Kidney (tissue), 14 donors: ENCODE data around the gene CAPN14. TPM values are rescaled to one million over a fixed set of nuclear protein-coding genes. Genes with fewer than 3 reads are reported as not detected.

Experiments
- DNase-seq, 5 donors: peaks; one replicate each; pipeline ENCODE4 v3.0.0-alpha.2; 2013 to 2020
- FAIRE-seq: peaks from 2 replicates; lab custom pipeline; 2012; peaks lifted over from hg19 to GRCh38; lab: Jason Lieb, UNC
- H3K27ac ChIP-seq, 2 donors: one replicate each; pipeline ENCODE4 v1.7.0; 2013; ENCODE audit warnings: low read depth in 2 of 2, low read length in 2 of 2, inconsistent platforms in 1 of 2
- H3K27me3 ChIP-seq: one replicate; pipeline ENCODE4 v1.7.1; 2013; ENCODE audit warnings: low read length, inconsistent platforms; ENCODE audit not compliant: control insufficient read depth, insufficient read depth
- H3K36me3 ChIP-seq, 3 donors: one replicate each; pipeline versions ENCODE4 v1.7.0 to v1.7.1; 2013; ENCODE audit warnings: low read length in 3 of 3, control low read depth in 1 of 3, inconsistent platforms in 1 of 3; ENCODE audit not compliant: insufficient read depth in 3 of 3, control insufficient read depth in 2 of 3
- H3K4me1 ChIP-seq, 3 donors: one replicate each; pipeline versions ENCODE4 v1.7.0 to v1.7.1; 2013; ENCODE audit warnings: low read length in 3 of 3, inconsistent platforms in 1 of 3, low read depth in 1 of 3; ENCODE audit not compliant: control insufficient read depth in 2 of 3, insufficient read depth in 2 of 3
- H3K4me3 ChIP-seq, 3 donors: one replicate each; pipeline versions ENCODE4 v1.7.0 to v1.8.1; 2013; ENCODE audit warnings: low read length in 3 of 3, control low read depth in 1 of 3, inconsistent platforms in 1 of 3
- H3K9ac ChIP-seq, 3 donors: one replicate each; pipeline versions ENCODE4 v1.7.0 to v1.7.1; 2013; ENCODE audit warnings: low read length in 3 of 3, control low read depth in 1 of 3, inconsistent platforms in 1 of 3
- H3K9me3 ChIP-seq, 3 donors: one replicate each; pipeline versions ENCODE4 v1.7.0 to v1.7.1; 2013; ENCODE audit warnings: low read length in 3 of 3, control low read depth in 1 of 3, inconsistent platforms in 1 of 3; ENCODE audit not compliant: control insufficient read depth in 2 of 3, insufficient read depth in 1 of 3
- CTCF ChIP-seq: IDR thresholded peaks from 3 replicates; pipeline ENCODE4 v1.5.1; 2012; ENCODE audit warnings: mild to moderate bottlenecking, moderate library complexity, borderline replicate concordance; ENCODE audit not compliant: insufficient read depth; ENCODE audit errors: extremely low read depth
- intact Hi-C: fragments of 100-400 bp; cut with DNase I; formaldehyde crosslinking; loops from one replicate; pipeline ENCODE4 v1.11.1; 2022
- polyA plus RNA-seq: library from polyadenylated mRNA; stranded (reverse); fragments of 350-450 nt; fragmentation: Illumina TruSeq; extraction: RNeasy Lipid Tissue Mini Kit (QIAGEN cat#74804); gene quantifications from one replicate; pipeline ENCODE4 v1.2.3, GENCODE V29; 2014; ENCODE audit warnings: low read depth, low replicate concordance; ENCODE audit not compliant: insufficient read depth
- total RNA-seq: library from RNA; stranded (reverse); fragmentation: NEBNext Ultra II Directional; extraction: Animal tissue kit (Norgen Biotek cat#: 25700); gene quantifications from one replicate; pipeline ENCODE4 v1.2.1, GENCODE V29; 2021
- donor health status: control.
- donor health status: control.
- donor health status: control.
- donor health status: control.
- donor health status: control.
- donor health status: DM: yes; HTN: yes; CAD: no.
- donor health status: Normal renal cell carcinoma (clear cell type).

The CAPN14 gene
- total and polyA plus RNA-seq, 2 donors from 2014 or later, result 0.22 to 0.25 TPM

DNA sequence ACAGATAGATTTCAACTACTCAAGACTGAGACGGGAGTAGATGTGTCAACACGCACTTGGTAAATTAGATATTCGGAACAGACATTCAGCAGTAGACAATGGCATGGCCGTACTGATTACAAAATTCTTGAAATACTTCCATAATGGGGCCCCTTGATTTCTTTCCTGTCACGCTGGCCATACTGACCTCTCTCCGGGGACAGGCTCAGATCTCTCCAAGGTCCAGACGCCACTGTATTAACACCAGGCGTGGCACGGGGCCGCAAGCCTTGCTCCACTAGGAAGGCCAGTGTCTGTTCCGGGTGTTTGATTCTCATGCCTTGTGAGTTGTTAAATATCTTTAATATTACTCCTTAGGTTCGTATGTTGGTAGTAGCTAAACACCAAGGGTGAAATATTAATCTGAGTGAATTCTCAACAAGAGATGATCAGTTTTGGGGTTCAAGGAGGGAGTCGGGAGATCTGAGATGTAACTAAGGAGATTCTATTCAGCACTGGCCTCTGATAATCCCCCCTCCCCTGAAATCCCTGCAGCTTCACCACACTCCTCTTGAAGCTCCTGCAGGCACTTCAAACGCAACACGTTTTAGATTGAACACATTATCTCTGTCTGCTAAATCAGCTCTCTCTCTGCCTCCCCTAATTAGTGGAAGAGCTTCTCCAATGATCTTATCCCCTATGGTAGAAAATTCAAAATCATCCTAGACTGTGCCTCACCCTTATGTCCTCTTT is 14.4 kb upstream of the CAPN14 start:
- no peaks in the 10 kb centered on the region for H3K27me3 ChIP-seq
- TF ChIP-seq CTCF, result no peak
- peaks cover 0 to 6% (median 0%) of the 10 kb centered on the region in 3 donors for H3K4me1 ChIP-seq
- H3K36me3 ChIP-seq, result no peaks in the 10 kb centered on the region
- H3K9me3 ChIP-seq, result no peaks in the 10 kb centered on the region
- DNase-seq, result peak in 1 of 5 donors; percentile 19
- FAIRE-seq, result no peak
- no peak overlapping the region for H3K27ac ChIP-seq
- intact Hi-C loops, result no loop called here
- no peak overlapping the region for H3K4me3 ChIP-seq
- no peak overlapping the region for H3K9ac ChIP-seq

GRCh38 chr2:31230751-31231150 is 13.4 kb upstream of the CAPN14 start:
- Histone ChIP-seq H3K27me3 (no peaks in the 10 kb centered on the region), H3K9me3 (no peaks in the 10 kb centered on the region), H3K4me1 (peaks cover 0 to 6% (median 0%) of the 10 kb centered on the region in 3 donors), H3K36me3 (no peaks in the 10 kb centered on the region), H3K27ac (no peak overlapping the region), H3K9ac (no peak overlapping the region), H3K4me3 (no peak overlapping the region)
- no peak for TF ChIP-seq CTCF
- no peak for DNase-seq
- intact Hi-C loops, result no loop called here
- no peak for FAIRE-seq

DNA sequence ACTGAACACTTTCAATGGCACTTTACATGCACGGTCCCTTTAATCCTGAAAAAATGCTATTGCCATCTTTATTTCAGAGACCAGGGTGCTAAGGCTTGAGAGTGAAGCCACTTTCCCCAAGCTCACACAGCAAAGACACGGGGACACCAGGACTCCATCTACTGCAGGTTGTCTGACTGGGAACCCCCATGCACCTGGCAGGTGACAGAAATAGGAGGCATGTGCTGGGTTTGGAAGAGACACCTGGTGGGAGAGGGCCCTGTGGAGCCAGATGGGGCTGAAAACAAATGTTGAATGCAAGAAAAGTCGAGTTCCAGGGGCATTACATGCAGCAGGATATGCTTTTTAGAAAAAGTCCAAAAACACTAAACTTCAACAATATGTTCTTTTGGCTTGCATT is 11.4 kb upstream of the CAPN14 start:
- no peak for TF ChIP-seq CTCF
- Histone ChIP-seq H3K36me3 (no peaks in the 10 kb centered on the region), H3K9me3 (no peaks in the 10 kb centered on the region), H3K27ac (no peak overlapping the region), H3K27me3 (no peaks in the 10 kb centered on the region), H3K4me3 (no peak overlapping the region), H3K9ac (no peak overlapping the region), H3K4me1 (no peaks in the 10 kb centered on the region)
- intact Hi-C loops, result no loop called here
- no peak for DNase-seq
- FAIRE-seq, result no peak
